SK-N-SH (cell line): Measurements from ENCODE around the gene EFEMP2. TPM values are rescaled to one million over a fixed set of nuclear protein-coding genes. Genes with fewer than 3 reads are reported as not detected.

Source experiments
- CTCF ChIA-PET: fragments of 300-600, 350-600 bp; formaldehyde crosslinking; extraction: SDS; loops from one replicate; lab custom pipeline; 2021; lab: Yijun Ruan, JAX
- POLR2A ChIA-PET: fragments of 350-600 bp; sonication (Branson Sonifier 250); formaldehyde crosslinking; extraction: SDS; loops from one replicate; lab custom pipeline; 2020; ENCODE audit warnings: antibody characterized with exemption, inconsistent platforms; lab: Yijun Ruan, JAX
- DNase-seq: peaks from one replicate; pipeline ENCODE4 v3.0.0; 2012
- H2AFZ ChIP-seq: fragments of 200-600 bp; sonication (generic); 2 replicates; pipeline ENCODE4 v1.8.1; 2016; ENCODE audit warnings: antibody characterized with exemption, mild to moderate bottlenecking, low read depth
- H3F3A ChIP-seq: fragments of 200-600 bp; sonication (generic); replicated peaks from 2 replicates; pipeline ENCODE3; 2016; ENCODE audit warnings: antibody characterized with exemption, mild to moderate bottlenecking; ENCODE audit not compliant: insufficient read depth
- H3K27ac ChIP-seq, 2 experiments: fragments of 200-500 bp in 1 of 2; fragments of 200-600 bp in 1 of 2; sonication (Bioruptor generic) in 1 of 2; sonication (generic), shearing (Covaris generic) in 1 of 2; 2 replicates each; pipeline versions ENCODE4 v1.5.1 to v1.6.1; 2014 to 2016; ENCODE audit warnings: low read depth in 2 of 2, inconsistent platforms in 1 of 2, low read length in 1 of 2, mild to moderate bottlenecking in 1 of 2, mixed read lengths in 1 of 2
- H3K27me3 ChIP-seq: fragments of 200-600 bp; sonication (generic), shearing (Covaris generic); 2 replicates; pipeline ENCODE4 v1.6.1; 2016; ENCODE audit warnings: mixed run types; ENCODE audit not compliant: insufficient read depth
- H3K36me3 ChIP-seq, 2 experiments: fragments of 200-500 bp in 1 of 2; fragments of 200-600 bp in 1 of 2; sonication (Bioruptor generic) in 1 of 2; sonication (generic) in 1 of 2; replicated peaks in 1 of 2; 2 replicates each; pipeline versions ENCODE3 to v1.5.1; 2014 to 2016; ENCODE audit warnings: low read length in 1 of 2, mild to moderate bottlenecking in 1 of 2; ENCODE audit not compliant: insufficient read depth in 2 of 2, control insufficient read depth in 1 of 2
- H3K4me1 ChIP-seq, 2 experiments: fragments of 200-500 bp in 1 of 2; fragments of 200-600 bp in 1 of 2; sonication (Bioruptor generic) in 1 of 2; sonication (generic), shearing (Covaris generic) in 1 of 2; 2 replicates each; pipeline versions ENCODE4 v1.5.1 to v1.6.1; 2014 to 2016; ENCODE audit warnings: low read depth in 1 of 2, low read length in 1 of 2, mixed run types in 1 of 2; ENCODE audit not compliant: insufficient read depth in 2 of 2, control insufficient read depth in 1 of 2
- H3K4me2 ChIP-seq: fragments of 200-600 bp; sonication (generic), shearing (Covaris generic); 2 replicates; pipeline ENCODE4 v1.6.1; 2017; ENCODE audit warnings: mixed run types
- H3K4me3 ChIP-seq, 2 experiments: fragments of 200-500 bp in 1 of 2; fragments of 200-600 bp in 1 of 2; sonication (Bioruptor generic) in 1 of 2; sonication (generic), shearing (Covaris generic) in 1 of 2; 2 replicates each; pipeline versions ENCODE4 v1.5.1 to v1.8.1; 2014 to 2016; ENCODE audit warnings: low read depth in 2 of 2, inconsistent platforms in 1 of 2, low read length in 1 of 2, mild to moderate bottlenecking in 1 of 2, mixed read lengths in 1 of 2, moderate library complexity in 1 of 2
- H3K79me2 ChIP-seq: fragments of 200-600 bp; sonication (generic); 2 replicates; pipeline ENCODE4 v1.8.1; 2017; ENCODE audit warnings: mild to moderate bottlenecking; ENCODE audit not compliant: insufficient read depth
- H3K9ac ChIP-seq: fragments of 200-600 bp; sonication (generic); 2 replicates; pipeline ENCODE4 v1.6.1; 2017; ENCODE audit warnings: mixed run types
- H3K9me2 ChIP-seq: fragments of 200-600 bp; sonication (generic); 2 replicates; pipeline ENCODE4 v1.6.1; 2017; ENCODE audit warnings: mixed run types
- H3K9me3 ChIP-seq: fragments of 200-600 bp; sonication (generic); 2 replicates; pipeline ENCODE4 v1.6.1; 2017; ENCODE audit warnings: mixed run types, mild to moderate bottlenecking, moderate library complexity
- H4K20me1 ChIP-seq: fragments of 200-600 bp; sonication (generic); 2 replicates; pipeline ENCODE4 v1.6.1; 2017; ENCODE audit warnings: mild to moderate bottlenecking, mixed run types; ENCODE audit not compliant: insufficient read depth
- ELF1 ChIP-seq: IDR thresholded peaks from 2 replicates; pipeline ENCODE4 v1.4.0; 2012
- EP300 ChIP-seq, 2 experiments: IDR thresholded peaks; 2 replicates each; pipeline versions ENCODE4 v1.4.0 to v1.6.1; 2012; ENCODE audit warnings: borderline replicate concordance in 1 of 2, low read depth in 1 of 2, low read length in 1 of 2
- EZH2phosphoT487 ChIP-seq: fragments of 200-600 bp; sonication (generic); IDR thresholded peaks from 2 replicates; pipeline ENCODE4 v1.6.1; 2017; ENCODE audit warnings: low read depth, mixed run types, mild to moderate bottlenecking, antibody characterized with exemption, moderate library complexity, borderline replicate concordance
- FOXJ3 ChIP-seq: sonication (generic); formaldehyde crosslinking; IDR thresholded peaks from 2 replicates; pipeline ENCODE4 v1.5.1; 2020; ENCODE audit warnings: mild to moderate bottlenecking, missing genetic modification reagents
- FOXM1 ChIP-seq: IDR thresholded peaks from 2 replicates; pipeline ENCODE4 v1.4.0; 2012; ENCODE audit warnings: low read depth, mild to moderate bottlenecking
- JUND ChIP-seq: IDR thresholded peaks from 2 replicates; pipeline ENCODE4 v1.4.0; 2012
- MXI1 ChIP-seq: IDR thresholded peaks from 2 replicates; pipeline ENCODE4 v1.6.1; 2012; ENCODE audit warnings: mild to moderate bottlenecking, low read depth, low read length, improper control_type of control experiment
- NRF1 ChIP-seq: IDR thresholded peaks from 2 replicates; pipeline ENCODE4 v1.6.1; 2012; ENCODE audit warnings: low read depth, mild to moderate bottlenecking, low read length
- RAD21 ChIP-seq: IDR thresholded peaks from 2 replicates; pipeline ENCODE4 v1.6.1; 2012; ENCODE audit warnings: mild to moderate bottlenecking, low read length
- SMC3 ChIP-seq: IDR thresholded peaks from 2 replicates; pipeline ENCODE4 v1.6.1; 2012; ENCODE audit warnings: low read depth, low read length, improper control_type of control experiment
- TAF1 ChIP-seq: IDR thresholded peaks from 2 replicates; pipeline ENCODE4 v1.6.1; 2012; ENCODE audit warnings: low read depth, mild to moderate bottlenecking, low read length, moderate library complexity, borderline replicate concordance
- TEAD4 ChIP-seq: IDR thresholded peaks from 2 replicates; pipeline ENCODE4 v1.4.0; 2012; ENCODE audit warnings: mild to moderate bottlenecking, borderline replicate concordance; ENCODE audit not compliant: insufficient read depth
- WGBS: methylation state at CpG from one replicate; pipeline ENCODE4 v1.1.6; 2017; ENCODE audit warnings: low lambda C conversion rate; 5-methylcytosine and 5-hydroxymethylcytosine counted together
- polyA plus RNA-seq, 3 experiments: library from polyadenylated mRNA; depleted of rRNA; stranded (reverse); fragments of >200 nt; gene quantifications; 2 replicates each; pipeline ENCODE4 v1.2.3, GENCODE V29; 2012
- TF ChIP-seq, protein P1 (sequence below): fragments of 150-350 bp; IDR thresholded peaks from 2 replicates; pipeline ENCODE4 v1.6.1; 2017; ENCODE audit warnings: antibody characterized with exemption, low read length, low read depth, borderline replicate concordance
- TF ChIP-seq, protein P2 (sequence below): fragments of 150-350 bp; IDR thresholded peaks from 2 replicates; pipeline ENCODE4 v1.6.1; 2016; ENCODE audit warnings: mild to moderate bottlenecking, low read depth, low read length
- TF ChIP-seq, protein P3 (sequence below): IDR thresholded peaks from 2 replicates; pipeline ENCODE4 v1.4.0; 2012; ENCODE audit warnings: low read depth
- TF ChIP-seq, protein P4 (sequence below): IDR thresholded peaks from 2 replicates; pipeline ENCODE4; 2012

EFEMP2 gene
- polyA plus RNA-seq, 1 of the 3 experiments (the other 2 are of a cell fraction): 203 TPM

DNA sequence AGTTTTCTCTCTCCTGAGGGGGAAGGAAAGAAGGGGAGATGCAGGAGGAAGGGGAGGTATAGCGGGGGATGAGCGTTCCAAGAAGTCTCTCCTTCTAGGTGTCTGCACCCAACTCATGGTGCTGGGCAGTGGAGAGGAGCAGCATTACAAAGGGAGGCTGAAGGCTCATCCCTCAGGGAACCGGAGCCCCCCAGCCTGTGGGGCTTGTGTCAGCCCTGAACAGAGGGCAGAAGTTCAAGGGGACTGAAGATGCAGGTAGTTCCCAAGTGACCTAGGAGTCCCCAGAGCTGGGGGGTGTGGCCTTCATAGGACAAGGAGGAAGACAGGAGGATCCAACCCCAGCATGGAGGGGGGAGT, 44.5 kb upstream of the EFEMP2 start:
- Histone ChIP-seq H3F3A (peaks cover 20% of the 10 kb centered on the region), H3K27me3 (no peaks in the 10 kb centered on the region), H3K36me3 (peaks cover 6 to 7% of the 10 kb centered on the region in 2 experiments), H3K4me1 (peaks cover 32 to 58% of the 10 kb centered on the region in 2 experiments; a peak in 3 of 4 replicates), H3K79me2 (peaks cover 82% of the 10 kb centered on the region), H3K4me3 (peak overlapping the region in 1 of 2 experiments; percentile 90; a peak in 3 of 4 replicates), H3K9ac (peak overlapping the region; percentile 99; the same call in 1 of the 2 replicates), H4K20me1 (0 out of 2 replicates have a peak, but pooled peaks cover 4% of the 10 kb centered on the region), H3K9me2 (no peaks in the 10 kb centered on the region), H3K4me2 (peak overlapping the region; percentile 96), H3K9me3 (no peaks in the 10 kb centered on the region), H2AFZ (no peak overlapping the region), H3K27ac (peak overlapping the region in 1 of 2 experiments; percentile 97; a peak in 2 of 4 replicates)
- TF ChIP-seq, protein P1, sequence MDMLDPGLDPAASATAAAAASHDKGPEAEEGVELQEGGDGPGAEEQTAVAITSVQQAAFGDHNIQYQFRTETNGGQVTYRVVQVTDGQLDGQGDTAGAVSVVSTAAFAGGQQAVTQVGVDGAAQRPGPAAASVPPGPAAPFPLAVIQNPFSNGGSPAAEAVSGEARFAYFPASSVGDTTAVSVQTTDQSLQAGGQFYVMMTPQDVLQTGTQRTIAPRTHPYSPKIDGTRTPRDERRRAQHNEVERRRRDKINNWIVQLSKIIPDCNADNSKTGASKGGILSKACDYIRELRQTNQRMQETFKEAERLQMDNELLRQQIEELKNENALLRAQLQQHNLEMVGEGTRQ: no peak
- TF ChIP-seq EP300 (IDR thresholded peaks at IDR 0.05; ENCODE audit: borderline replicate concordance in 1 of 2, low read depth in 1 of 2, low read length in 1 of 2): no peak
- TF ChIP-seq, protein P2, sequence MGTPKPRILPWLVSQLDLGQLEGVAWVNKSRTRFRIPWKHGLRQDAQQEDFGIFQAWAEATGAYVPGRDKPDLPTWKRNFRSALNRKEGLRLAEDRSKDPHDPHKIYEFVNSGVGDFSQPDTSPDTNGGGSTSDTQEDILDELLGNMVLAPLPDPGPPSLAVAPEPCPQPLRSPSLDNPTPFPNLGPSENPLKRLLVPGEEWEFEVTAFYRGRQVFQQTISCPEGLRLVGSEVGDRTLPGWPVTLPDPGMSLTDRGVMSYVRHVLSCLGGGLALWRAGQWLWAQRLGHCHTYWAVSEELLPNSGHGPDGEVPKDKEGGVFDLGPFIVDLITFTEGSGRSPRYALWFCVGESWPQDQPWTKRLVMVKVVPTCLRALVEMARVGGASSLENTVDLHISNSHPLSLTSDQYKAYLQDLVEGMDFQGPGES: no peak
- TF ChIP-seq ELF1: no peak
- no peak for TF ChIP-seq JUND
- TF ChIP-seq NRF1: no peak
- TF ChIP-seq TEAD4: no peak
- TF ChIP-seq SMC3: no peak
- TF ChIP-seq EZH2phosphoT487: no peak
- no peak for TF ChIP-seq MXI1
- TF ChIP-seq FOXM1: no peak
- TF ChIP-seq, protein P3, sequence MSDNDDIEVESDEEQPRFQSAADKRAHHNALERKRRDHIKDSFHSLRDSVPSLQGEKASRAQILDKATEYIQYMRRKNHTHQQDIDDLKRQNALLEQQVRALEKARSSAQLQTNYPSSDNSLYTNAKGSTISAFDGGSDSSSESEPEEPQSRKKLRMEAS: no peak
- no peak for TF ChIP-seq RAD21
- no peak for TF ChIP-seq TAF1
- TF ChIP-seq FOXJ3 (CRISPR knock-in tag): no peak
- TF ChIP-seq, protein P4, sequence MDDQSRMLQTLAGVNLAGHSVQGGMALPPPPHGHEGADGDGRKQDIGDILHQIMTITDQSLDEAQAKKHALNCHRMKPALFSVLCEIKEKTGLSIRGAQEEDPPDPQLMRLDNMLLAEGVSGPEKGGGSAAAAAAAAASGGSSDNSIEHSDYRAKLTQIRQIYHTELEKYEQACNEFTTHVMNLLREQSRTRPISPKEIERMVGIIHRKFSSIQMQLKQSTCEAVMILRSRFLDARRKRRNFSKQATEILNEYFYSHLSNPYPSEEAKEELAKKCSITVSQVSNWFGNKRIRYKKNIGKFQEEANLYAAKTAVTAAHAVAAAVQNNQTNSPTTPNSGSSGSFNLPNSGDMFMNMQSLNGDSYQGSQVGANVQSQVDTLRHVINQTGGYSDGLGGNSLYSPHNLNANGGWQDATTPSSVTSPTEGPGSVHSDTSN: no peak
- ChIA-PET POLR2A (interaction anchor here (1.3 kb wide), 1 partner anchor 21 kb away, joined by 3 read pairs; no protein-coding TSS in a partner anchor), CTCF (interaction anchor here (1.5 to 3.3 kb wide), 3 partner anchors 27 to 51 kb away, joined by 3 to 24 read pairs (median 9); partner anchors contain the start of gene CCDC85B)
- whole genome bisulfite sequencing: 88% methylated on average over 3 of the region's 3 CpGs
- DNase-seq: no peak
